SK-N-SH (cell line): Measurements from ENCODE around the gene SHISA5.

ENCODE experiments used
- CHD2 ChIP-seq: fragments of 150-350 bp; IDR thresholded peaks from 2 replicates; pipeline ENCODE4 v1.6.1; 2018; ENCODE audit warnings: low read length; ENCODE audit not compliant: partially characterized antibody
- CTCF ChIP-seq: fragments of 200-600 bp; sonication (generic); IDR thresholded peaks from 2 replicates; pipeline ENCODE4 v1.6.1; 2017; ENCODE audit warnings: antibody characterized with exemption, mild to moderate bottlenecking, moderate library complexity
- JUND ChIP-seq: IDR thresholded peaks from 2 replicates; pipeline ENCODE4 v1.4.0; 2012
- NFIC ChIP-seq: IDR thresholded peaks from 2 replicates; pipeline ENCODE4 v1.4.0; 2012; ENCODE audit warnings: borderline replicate concordance
- NRF1 ChIP-seq: IDR thresholded peaks from 2 replicates; pipeline ENCODE4 v1.6.1; 2012; ENCODE audit warnings: low read depth, mild to moderate bottlenecking, low read length
- POLR2AphosphoS5 ChIP-seq: IDR thresholded peaks from 2 replicates; pipeline ENCODE4 v1.6.1; 2012; ENCODE audit warnings: low read depth, low read length
- RAD21 ChIP-seq: IDR thresholded peaks from 2 replicates; pipeline ENCODE4 v1.6.1; 2012; ENCODE audit warnings: mild to moderate bottlenecking, low read length
- RCOR1 ChIP-seq: fragments of 150-350 bp; IDR thresholded peaks from 2 replicates; pipeline ENCODE4 v1.6.1; 2017; ENCODE audit warnings: antibody characterized with exemption, low read length
- SMC3 ChIP-seq: IDR thresholded peaks from 2 replicates; pipeline ENCODE4 v1.6.1; 2012; ENCODE audit warnings: low read depth, low read length, improper control_type of control experiment
- TAF1 ChIP-seq: IDR thresholded peaks from 2 replicates; pipeline ENCODE4 v1.6.1; 2012; ENCODE audit warnings: low read depth, mild to moderate bottlenecking, low read length, moderate library complexity, borderline replicate concordance
- TCF12 ChIP-seq: IDR thresholded peaks from 2 replicates; pipeline ENCODE4 v1.4.0; 2012
- YY1 ChIP-seq: IDR thresholded peaks from 2 replicates; pipeline ENCODE4 v1.4.0; 2012; ENCODE audit warnings: low read depth, mild to moderate bottlenecking
- TF ChIP-seq, protein P1 (sequence below): IDR thresholded peaks from 2 replicates; pipeline ENCODE4; 2012

DNA sequence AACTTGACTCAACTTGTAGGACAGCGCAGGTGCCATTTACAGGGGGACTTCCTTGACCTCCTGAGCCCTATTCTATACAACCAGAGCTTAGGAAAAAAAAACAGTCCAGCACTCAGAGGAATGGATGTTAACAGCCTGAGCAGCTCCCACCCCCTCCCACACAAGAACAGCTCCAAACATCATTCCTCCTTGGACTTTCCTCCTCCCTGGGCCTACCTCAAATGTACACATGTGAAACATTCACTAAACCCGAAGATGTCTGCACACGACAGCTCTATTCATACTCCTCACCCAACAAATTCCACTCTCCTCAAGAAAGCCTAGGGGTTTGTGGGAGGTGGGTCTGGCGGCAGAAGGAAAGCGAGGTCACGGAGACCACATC, 57.9 kb downstream of the SHISA5 start:
- TF ChIP-seq POLR2AphosphoS5: no peak
- no peak for TF ChIP-seq TAF1
- no peak for TF ChIP-seq CTCF
- no peak for TF ChIP-seq JUND
- TF ChIP-seq RAD21: no peak
- TF ChIP-seq YY1: no peak
- TF ChIP-seq TCF12: no peak
- TF ChIP-seq, protein P1, sequence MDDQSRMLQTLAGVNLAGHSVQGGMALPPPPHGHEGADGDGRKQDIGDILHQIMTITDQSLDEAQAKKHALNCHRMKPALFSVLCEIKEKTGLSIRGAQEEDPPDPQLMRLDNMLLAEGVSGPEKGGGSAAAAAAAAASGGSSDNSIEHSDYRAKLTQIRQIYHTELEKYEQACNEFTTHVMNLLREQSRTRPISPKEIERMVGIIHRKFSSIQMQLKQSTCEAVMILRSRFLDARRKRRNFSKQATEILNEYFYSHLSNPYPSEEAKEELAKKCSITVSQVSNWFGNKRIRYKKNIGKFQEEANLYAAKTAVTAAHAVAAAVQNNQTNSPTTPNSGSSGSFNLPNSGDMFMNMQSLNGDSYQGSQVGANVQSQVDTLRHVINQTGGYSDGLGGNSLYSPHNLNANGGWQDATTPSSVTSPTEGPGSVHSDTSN: no peak
- no peak for TF ChIP-seq NRF1
- TF ChIP-seq SMC3: no peak
- TF ChIP-seq RCOR1: no peak
- TF ChIP-seq CHD2: no peak
- TF ChIP-seq NFIC: no peak
